CD14-positive monocyte (primary cell): ENCODE measurements around the gene NCL. TPM values are rescaled to one million over a fixed set of nuclear protein-coding genes. Genes with fewer than 3 reads are reported as not detected.

Source experiments
- DNase-seq, 3 donors: peaks; one replicate each; pipeline ENCODE4 v3.0.0-alpha.2; 2011 to 2022
- H2AFZ ChIP-seq: 2 replicates; pipeline ENCODE4 v1.6.0; 2012; ENCODE audit warnings: mild to moderate bottlenecking, low read depth, low read length, inconsistent platforms; ENCODE audit not compliant: insufficient read depth, poor library complexity, severe bottlenecking
- H3K27ac ChIP-seq, 2 donors: 1 replicate in 1 of 2; 2 replicates in 1 of 2; pipeline ENCODE4 v1.5.1; 2012 to 2013; ENCODE audit warnings: low read length in 2 of 2, control low read depth in 1 of 2, inconsistent platforms in 1 of 2, low read depth in 1 of 2, mild to moderate bottlenecking in 1 of 2
- H3K27me3 ChIP-seq, 2 donors: one replicate each; pipeline versions ENCODE4 v1.6.0 to v1.6.1; 2011 to 2013; ENCODE audit warnings: low read length in 2 of 2; ENCODE audit not compliant: control insufficient read depth in 2 of 2, insufficient read depth in 2 of 2
- H3K36me3 ChIP-seq, 2 donors: replicated peaks in 1 of 2; 1 replicate in 1 of 2; 2 replicates in 1 of 2; pipeline versions ENCODE4 v1.5.1 to v1.6.1; 2012 to 2013; ENCODE audit warnings: low read length in 2 of 2, control low read depth in 1 of 2, inconsistent platforms in 1 of 2, mild to moderate bottlenecking in 1 of 2; ENCODE audit not compliant: insufficient read depth in 2 of 2, control insufficient read depth in 1 of 2
- H3K4me1 ChIP-seq, 2 donors: 1 replicate in 1 of 2; 2 replicates in 1 of 2; pipeline versions ENCODE4 v1.5.1 to v1.6.1; 2012 to 2013; ENCODE audit warnings: low read length in 2 of 2, control low read depth in 1 of 2, inconsistent platforms in 1 of 2, mild to moderate bottlenecking in 1 of 2, moderate library complexity in 1 of 2; ENCODE audit not compliant: insufficient read depth in 2 of 2, control insufficient read depth in 1 of 2
- H3K4me2 ChIP-seq: replicated peaks from 2 replicates; pipeline ENCODE3; 2012; ENCODE audit warnings: low read length, moderate library complexity, mild to moderate bottlenecking; ENCODE audit not compliant: poor library complexity, severe bottlenecking; ENCODE audit errors: extremely low read depth
- H3K4me3 ChIP-seq, 3 experiments: fragments of 200-600 bp in 1 of 3; sonication (generic) in 1 of 3; replicated peaks in 1 of 3; 1 replicate in 2 of 3; 2 replicates in 1 of 3; pipeline ENCODE4 v1.5.1; 2011 to 2013; ENCODE audit warnings: low read length in 3 of 3, mild to moderate bottlenecking in 3 of 3, control low read depth in 2 of 3, low read depth in 2 of 3, inconsistent platforms in 1 of 3, moderate library complexity in 1 of 3
- H3K79me2 ChIP-seq: 2 replicates; pipeline ENCODE4 v1.6.0; 2012; ENCODE audit warnings: mild to moderate bottlenecking, control low read depth, inconsistent platforms, low read length, moderate library complexity; ENCODE audit not compliant: insufficient read depth
- H3K9ac ChIP-seq: 2 replicates; pipeline ENCODE4 v1.6.0; 2017; ENCODE audit warnings: low read length, mild to moderate bottlenecking; ENCODE audit not compliant: insufficient read depth, poor library complexity, severe bottlenecking
- H3K9me3 ChIP-seq, 2 donors: replicated peaks in 1 of 2; 1 replicate in 1 of 2; 2 replicates in 1 of 2; pipeline versions ENCODE4 v1.5.1 to v1.6.1; 2012 to 2013; ENCODE audit warnings: low read length in 2 of 2, control low read depth in 1 of 2; ENCODE audit not compliant: control insufficient read depth in 1 of 2, insufficient read depth in 1 of 2
- H4K20me1 ChIP-seq: 2 replicates; pipeline ENCODE4 v1.6.0; 2012; ENCODE audit warnings: mild to moderate bottlenecking, low read length, control low read depth, moderate library complexity; ENCODE audit not compliant: insufficient read depth
- H3K27ac Mint-ChIP-seq, 7 donors: one replicate each; pipeline ENCODE4 v1.8.0; 2020; ENCODE audit warnings: mild to moderate bottlenecking in 7 of 7, mixed read lengths in 7 of 7, moderate library complexity in 6 of 7, inconsistent platforms in 2 of 7
- H3K27me3 Mint-ChIP-seq, 3 donors: one replicate each; pipeline ENCODE4 v1.8.0; 2021 to 2022; ENCODE audit warnings: low read depth in 3 of 3, mild to moderate bottlenecking in 3 of 3, mixed read lengths in 3 of 3, moderate library complexity in 3 of 3, inconsistent platforms in 1 of 3
- H3K36me3 Mint-ChIP-seq, 2 donors: one replicate each; pipeline ENCODE4 v1.8.0; 2020; ENCODE audit warnings: mixed read lengths in 2 of 2, inconsistent platforms in 1 of 2, mild to moderate bottlenecking in 1 of 2
- H3K4me1 Mint-ChIP-seq: one replicate; pipeline ENCODE4 v1.8.0; 2020; ENCODE audit warnings: mild to moderate bottlenecking, mixed read lengths
- H3K4me3 Mint-ChIP-seq, 2 donors: one replicate each; pipeline ENCODE4 v1.8.0; 2020; ENCODE audit warnings: mild to moderate bottlenecking in 2 of 2, mixed read lengths in 2 of 2, moderate library complexity in 1 of 2
- H3K9me3 Mint-ChIP-seq, 7 donors: one replicate each; pipeline ENCODE4 v1.8.0; 2020 to 2022; ENCODE audit warnings: mixed read lengths in 7 of 7, mild to moderate bottlenecking in 6 of 7, moderate library complexity in 6 of 7, inconsistent platforms in 2 of 7
- CTCF ChIP-seq: fragments of 200-600 bp; IDR thresholded peaks from one replicate; pipeline ENCODE4 v1.8.0; 2022; ENCODE audit warnings: antibody characterized with exemption, mild to moderate bottlenecking
- WGBS: methylation state at CpG from one replicate; pipeline ENCODE4 v1.1.5; 2013; ENCODE audit warnings: missing lambda C conversion rate; ENCODE audit not compliant: insufficient coverage; 5-methylcytosine and 5-hydroxymethylcytosine counted together
- intact Hi-C, 2 donors: fragments of 100-400 bp; cut with micrococcal nuclease; formaldehyde crosslinking; loops; one replicate each; pipeline versions ENCODE4 v1.15.0 to v1.15.1; 2023
- polyA plus RNA-seq, 3 donors: library from polyadenylated mRNA; depleted of rRNA in 1 of 3; unstranded in 2 of 3; stranded (reverse) in 1 of 3; fragments of 300-500 nt in 2 of 3; fragments of >200 nt in 1 of 3; fragmentation: Illumina TruSeq in 2 of 3; gene quantifications; 1 replicate in 2 of 3; 2 replicates in 1 of 3; pipeline ENCODE4 v1.2.3, GENCODE V29; 2012 to 2021

NCL gene
- polyA plus RNA-seq, 3 donors: 26.2 to 143 (median 106) TPM

- WGBS: 100% methylated on average over 1 of the region's 4 CpGs
- peaks cover 0 to 4% (median 0%) of the 10 kb centered on the region in 7 donors for H3K9me3 Mint-ChIP-seq
Measured at GRCh38 chr2:231467016-231467545, 2.8 kb upstream of the NCL start.

More at GRCh38 chr2:231467016-231467545, 2.8 kb upstream of the NCL start:
- Histone ChIP-seq H3K27ac (no peak overlapping the region), H3K4me3 (no peak overlapping the region), H3K4me1 (peaks cover 46 to 55% of the 10 kb centered on the region in 2 donors), H3K27me3 (no peaks in the 10 kb centered on the region), H3K4me2 (no peak overlapping the region), H3K36me3 (peaks cover 5 to 10% of the 10 kb centered on the region in 2 donors), H4K20me1 (peaks cover 21% of the 10 kb centered on the region), H3K9ac (no peak overlapping the region), H2AFZ (no peak overlapping the region), H3K9me3 (no peaks in the 10 kb centered on the region), H3K79me2 (peaks cover 23% of the 10 kb centered on the region)
- Mint-ChIP-seq H3K4me1 (peaks cover 45% of the 10 kb centered on the region), H3K27me3 (peaks cover 0 to 4% (median 0%) of the 10 kb centered on the region in 3 donors), H3K4me3 (no peak overlapping the region), H3K27ac (no peak overlapping the region), H3K36me3 (peaks cover 5 to 11% of the 10 kb centered on the region in 2 donors)
- TF ChIP-seq CTCF: no peak
- no peak for DNase-seq
- intact Hi-C loops: loop anchor here (5.0 to 10.0 kb wide), 2 partner anchors 45 to 1088 kb away; partner anchors contain the start of genes EIF4E2 (in 1 of the 2) and TIGD1 (in 1 of the 2)
